ENCODE results near the gene THBS1. TPM values are rescaled to one million over a fixed set of nuclear protein-coding genes. Genes with fewer than 3 reads are reported as not detected.

Gene THBS1
- total RNA-seq, result 0.34 and 0.59 TPM in 2 replicates

DNA sequence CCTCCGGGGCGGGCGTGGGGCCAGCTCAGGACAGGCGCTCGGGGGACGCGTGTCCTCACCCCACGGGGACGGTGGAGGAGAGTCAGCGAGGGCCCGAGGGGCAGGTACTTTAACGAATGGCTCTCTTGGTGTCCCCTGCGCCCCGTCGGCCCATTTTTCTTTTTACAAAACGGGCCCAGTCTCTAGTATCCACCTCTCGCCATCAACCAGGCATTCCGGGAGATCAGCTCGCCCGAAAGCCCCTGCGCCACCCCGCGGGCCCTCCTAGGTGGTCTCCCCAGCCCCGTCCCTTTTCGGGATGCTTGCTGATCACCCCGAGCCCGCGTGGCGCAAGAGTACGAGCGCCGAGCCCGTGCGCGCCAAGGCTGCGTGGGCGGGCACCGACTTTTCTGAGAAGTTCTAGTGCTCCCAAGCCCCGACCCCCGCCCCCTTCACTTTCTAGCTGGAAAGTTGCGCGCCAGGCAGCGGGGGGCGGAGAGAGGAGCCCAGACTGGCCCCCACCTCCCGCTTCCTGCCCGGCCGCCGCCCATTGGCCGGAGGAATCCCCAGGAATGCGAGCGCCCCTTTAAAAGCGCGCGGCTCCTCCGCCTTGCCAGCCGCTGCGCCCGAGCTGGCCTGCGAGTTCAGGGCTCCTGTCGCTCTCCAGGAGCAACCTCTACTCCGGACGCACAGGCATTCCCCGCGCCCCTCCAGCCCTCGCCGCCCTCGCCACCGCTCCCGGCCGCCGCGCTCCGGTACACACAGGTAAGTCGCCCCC is at the start of gene THBS1:
Gene THBS1 (plus strand): TSS at position 595 of the 757 bp plus-strand sequence. CDS start 779 bp downstream, outside the sequence.
- intact Hi-C loops (cut with micrococcal nuclease), result loop anchor here (1.0 to 5.0 kb wide), 4 partner anchors 42 to 873 kb away; no protein-coding TSS in a partner anchor

DNA sequence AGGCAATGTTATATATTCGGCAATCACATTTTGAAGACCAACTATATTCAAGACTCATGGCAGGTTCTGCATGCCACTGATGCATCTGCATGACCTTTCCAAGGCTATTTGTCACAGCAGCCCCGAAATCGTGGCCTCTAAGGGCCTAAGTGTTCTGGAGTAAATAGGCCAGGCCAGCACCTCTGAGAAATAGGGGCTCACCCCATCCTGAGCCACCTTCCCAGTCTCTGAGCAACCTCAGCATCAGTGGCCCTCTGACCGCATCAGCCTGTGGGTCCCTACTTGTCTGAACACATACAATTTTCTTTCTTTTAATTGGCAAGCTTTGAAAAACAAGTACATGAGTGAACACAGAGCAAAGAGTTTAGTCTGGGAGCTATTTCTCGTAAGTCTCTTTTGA is 45.9 kb upstream of the THBS1 start:
- intact Hi-C loops (cut with micrococcal nuclease), result no loop called here

DNA sequence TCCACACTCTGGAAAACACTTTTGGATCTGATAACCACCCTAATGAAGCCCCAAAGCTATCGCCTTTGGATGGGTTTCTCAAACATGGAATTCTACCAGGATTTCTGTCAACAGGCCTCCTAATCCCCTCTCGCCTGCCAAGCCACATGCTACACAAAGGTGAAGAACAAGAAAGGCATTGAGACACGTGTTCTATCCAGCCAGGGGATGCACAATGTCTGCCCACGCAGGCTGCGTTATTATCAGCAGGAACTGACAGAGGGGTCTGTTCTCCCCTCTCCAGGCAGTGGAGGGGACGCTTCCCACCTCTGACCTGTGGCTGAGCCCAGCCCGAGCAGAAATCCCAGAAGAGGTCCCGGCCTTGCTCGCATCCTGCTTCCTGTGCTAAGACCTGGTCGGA is 45.4 kb upstream of the THBS1 start:
- intact Hi-C loops (cut with micrococcal nuclease), result no loop called here

DNA sequence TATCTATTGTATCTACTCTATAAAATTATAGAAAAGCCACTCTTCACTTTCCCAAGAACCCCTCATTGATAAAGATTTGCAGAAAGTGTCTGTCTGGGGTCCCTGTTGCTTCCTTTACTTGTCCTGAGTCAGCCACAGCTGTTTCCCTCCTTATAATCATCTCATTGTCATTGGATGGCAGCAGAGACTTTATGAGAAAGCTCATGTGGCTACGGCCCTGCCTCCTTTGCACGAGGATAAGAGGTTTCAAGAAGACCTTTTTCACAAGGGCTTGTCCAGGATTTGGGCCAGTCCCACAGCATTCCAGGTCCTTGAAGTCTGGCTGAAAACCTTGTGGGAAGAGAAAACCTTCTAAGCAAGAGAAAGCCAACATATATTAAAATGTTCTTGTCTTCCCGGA is 41.9 kb upstream of the THBS1 start:
- intact Hi-C loops (cut with micrococcal nuclease), result no loop called here

DNA sequence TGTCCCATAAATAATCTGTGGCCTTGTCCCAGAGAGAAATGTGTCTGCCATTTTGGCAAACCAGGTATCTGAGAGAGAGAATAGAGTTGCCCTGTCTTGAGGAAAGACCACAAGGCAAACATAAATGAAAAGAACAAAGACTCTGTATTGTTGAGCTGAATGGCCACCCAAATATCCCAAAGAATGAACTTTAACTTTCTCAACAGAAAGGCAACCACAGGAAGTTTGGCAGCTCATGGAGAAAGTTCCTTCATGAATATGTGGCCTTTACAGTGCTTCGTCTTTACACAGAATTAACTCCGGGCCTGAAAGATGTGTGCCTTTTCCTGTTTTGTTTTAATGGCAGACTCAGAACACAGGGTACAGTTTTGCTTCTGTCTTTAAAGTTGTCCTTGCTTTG is 41.4 kb upstream of the THBS1 start:
- intact Hi-C loops (cut with micrococcal nuclease), result no loop called here

DNA sequence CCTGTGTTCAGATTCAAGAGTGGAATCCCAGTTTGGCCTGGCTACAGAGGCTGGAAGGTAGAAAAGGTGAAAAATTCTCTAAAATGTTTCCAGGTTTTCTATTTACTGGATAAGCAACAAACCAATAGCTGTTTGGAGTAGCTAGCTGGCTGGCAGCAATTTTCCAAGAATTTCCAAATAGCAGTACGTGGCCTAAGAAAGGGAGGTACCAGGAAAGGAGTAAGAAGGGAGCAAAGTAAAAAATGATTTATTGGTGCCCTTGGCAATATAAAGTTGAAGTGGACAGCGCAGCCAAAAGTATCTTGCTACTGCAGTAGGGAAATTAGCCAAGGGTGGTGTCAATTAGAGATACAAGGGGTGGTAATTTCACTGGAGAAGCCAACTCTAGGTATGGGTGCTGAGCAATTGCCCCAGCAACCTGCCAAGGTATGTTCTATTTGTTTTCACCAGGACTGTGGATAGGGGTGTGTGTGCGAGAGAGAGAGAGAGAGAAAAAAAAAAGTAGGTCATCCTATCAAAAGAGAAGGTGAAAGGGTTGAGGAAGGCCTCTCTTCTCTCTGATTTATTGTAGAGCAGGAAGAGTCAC is 40.8 kb upstream of the THBS1 start:
- intact Hi-C loops (cut with micrococcal nuclease), result no loop called here

DNA sequence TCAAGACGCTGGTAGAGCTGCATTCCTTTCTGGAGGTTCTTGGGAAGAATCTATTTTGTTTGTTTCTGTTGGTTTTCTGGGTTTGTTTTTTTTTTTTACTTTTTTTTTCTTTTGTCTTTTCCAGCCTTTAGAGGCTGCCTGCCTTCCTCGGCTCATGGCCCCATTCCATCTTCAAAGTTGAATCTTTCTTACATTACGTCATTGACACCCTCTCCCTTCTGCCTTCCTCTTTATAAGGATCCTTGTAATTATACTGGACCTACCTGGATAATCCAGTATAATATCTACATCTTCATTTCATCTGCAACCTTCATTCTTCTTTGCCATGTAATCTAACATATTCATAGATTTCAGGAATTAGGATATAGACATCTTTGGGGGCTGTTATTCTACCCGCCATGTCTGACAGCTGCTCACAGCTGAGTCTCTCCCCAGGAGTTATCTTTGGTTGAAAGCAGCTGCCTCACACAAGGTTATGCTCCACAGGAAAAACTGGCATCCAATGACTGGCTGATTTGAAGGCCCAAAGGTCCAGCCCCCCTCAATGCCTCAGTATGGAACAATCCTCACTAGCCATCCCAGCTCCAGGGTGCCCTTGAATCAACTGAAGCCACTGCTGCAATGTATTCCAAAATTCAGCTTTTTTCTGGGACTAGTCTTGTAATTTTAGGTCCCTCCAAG is 38.4 kb upstream of the THBS1 start:
- intact Hi-C loops (cut with micrococcal nuclease), result no loop called here

DNA sequence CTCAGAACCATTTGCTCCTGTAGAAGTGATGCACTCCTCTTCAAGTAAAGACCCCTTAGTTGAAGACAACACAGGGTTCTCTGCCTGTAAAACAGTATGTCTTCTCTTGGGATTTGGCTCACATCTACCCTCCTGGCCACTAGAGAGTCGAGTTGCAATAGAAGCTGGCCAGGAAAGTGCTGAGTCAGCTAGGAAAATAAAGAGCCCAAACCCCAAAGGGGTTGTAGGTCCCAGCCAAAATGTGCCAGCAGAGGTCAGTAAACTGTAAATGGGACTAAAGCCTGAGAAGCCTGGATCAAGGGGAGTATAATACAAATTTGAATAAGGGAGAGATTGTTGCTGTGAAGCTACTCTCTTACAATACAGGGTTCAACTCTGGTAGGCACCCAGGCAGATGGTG is 37.2 kb upstream of the THBS1 start:
- intact Hi-C loops (cut with micrococcal nuclease), result no loop called here

DNA sequence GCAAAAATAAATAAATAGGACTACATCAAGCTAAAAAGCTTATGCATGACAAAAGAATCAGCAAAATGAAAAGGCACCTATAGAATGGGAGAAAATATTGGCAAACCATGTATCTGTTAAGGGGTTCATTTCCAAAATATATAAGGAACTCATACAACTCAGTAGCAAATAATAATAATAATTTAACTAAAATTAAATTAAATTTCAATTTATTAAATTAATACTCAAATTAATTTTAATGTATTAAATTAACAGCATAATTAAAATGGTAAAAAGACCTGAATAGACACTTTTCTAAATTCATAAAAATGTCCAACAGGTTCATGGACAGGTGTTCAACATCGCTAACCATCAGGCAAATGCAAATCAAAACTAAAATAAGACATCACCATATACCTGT is 34.0 kb upstream of the THBS1 start:
- intact Hi-C loops (cut with micrococcal nuclease), result no loop called here

DNA sequence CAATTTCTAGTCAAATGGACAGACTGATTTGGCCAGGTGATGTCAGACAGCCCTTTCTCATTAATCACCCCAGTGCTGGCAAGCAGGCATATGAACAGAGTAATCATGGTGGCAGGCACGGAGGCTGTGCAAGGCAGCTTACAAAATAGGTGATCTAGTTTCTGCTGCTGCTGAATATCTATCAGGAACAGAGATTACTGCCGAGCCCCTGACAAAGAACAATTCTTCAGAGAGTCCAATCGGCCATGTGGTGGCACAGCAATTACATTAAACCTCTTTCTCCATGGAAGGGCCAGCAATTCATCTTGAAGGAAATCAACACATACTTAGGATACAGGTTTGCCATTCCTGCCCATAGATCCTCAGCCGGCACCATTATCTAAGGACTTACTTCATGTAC is 32.3 kb upstream of the THBS1 start:
- intact Hi-C loops (cut with micrococcal nuclease), result no loop called here

DNA sequence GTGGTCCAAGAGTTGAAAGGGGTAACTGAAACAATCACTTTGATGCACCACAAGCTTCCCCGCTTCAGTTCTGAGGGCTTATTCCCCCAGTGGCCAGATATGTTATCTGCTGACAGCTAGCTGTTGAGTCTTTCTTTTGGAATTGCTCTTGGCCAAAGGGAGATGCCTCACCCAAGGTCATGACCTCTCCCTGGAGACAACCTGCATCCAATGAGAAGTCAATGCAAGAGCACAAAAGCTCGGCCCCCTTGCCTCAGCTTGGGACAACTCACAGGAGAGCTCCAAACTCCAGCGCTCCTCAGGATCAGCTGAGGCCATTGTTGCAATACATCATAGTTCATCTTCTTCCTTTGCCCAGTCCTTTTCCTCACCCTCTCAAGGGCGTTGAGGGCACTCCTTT is 31.0 kb upstream of the THBS1 start:
- intact Hi-C loops (cut with micrococcal nuclease), result no loop called here

DNA sequence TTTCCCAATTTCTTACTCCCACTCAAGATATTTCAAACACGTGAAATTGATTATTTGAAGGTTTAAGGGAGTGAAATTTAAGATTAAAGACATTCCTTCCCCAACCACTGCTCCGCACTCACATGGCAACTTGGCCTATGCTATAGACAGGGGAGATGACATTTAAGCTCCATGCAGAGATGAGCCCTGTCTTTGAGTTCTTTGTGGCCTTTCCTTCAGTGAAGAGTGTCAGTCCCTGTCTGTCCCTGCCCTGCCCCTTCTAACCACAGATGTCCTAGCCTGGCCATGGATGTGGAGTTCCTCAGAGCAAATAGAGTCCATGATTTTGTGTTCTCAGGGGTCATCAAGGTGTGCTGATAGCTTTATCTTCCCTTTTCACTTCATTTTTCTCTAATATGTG is 29.4 kb upstream of the THBS1 start:
- intact Hi-C loops (cut with micrococcal nuclease), result no loop called here

DNA sequence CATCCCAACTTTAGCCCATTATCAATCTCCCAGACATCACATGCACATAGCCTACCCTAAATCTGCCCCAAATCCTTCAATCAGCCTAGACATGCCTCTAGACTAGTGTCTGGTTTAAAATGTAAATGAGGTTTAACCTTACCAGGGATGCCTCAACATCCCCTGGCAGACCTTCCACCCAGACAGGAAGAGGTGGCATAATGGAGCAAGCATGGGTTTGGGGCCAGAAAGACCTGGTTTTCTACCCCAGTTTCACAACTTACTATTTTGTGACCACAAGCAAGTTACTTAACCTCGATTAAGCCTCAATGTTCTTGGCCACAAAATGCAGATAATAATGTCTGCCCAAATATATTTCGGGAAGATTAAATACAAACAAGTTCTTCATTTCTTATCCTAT is 28.3 kb upstream of the THBS1 start:
- intact Hi-C loops (cut with micrococcal nuclease), result no loop called here

DNA sequence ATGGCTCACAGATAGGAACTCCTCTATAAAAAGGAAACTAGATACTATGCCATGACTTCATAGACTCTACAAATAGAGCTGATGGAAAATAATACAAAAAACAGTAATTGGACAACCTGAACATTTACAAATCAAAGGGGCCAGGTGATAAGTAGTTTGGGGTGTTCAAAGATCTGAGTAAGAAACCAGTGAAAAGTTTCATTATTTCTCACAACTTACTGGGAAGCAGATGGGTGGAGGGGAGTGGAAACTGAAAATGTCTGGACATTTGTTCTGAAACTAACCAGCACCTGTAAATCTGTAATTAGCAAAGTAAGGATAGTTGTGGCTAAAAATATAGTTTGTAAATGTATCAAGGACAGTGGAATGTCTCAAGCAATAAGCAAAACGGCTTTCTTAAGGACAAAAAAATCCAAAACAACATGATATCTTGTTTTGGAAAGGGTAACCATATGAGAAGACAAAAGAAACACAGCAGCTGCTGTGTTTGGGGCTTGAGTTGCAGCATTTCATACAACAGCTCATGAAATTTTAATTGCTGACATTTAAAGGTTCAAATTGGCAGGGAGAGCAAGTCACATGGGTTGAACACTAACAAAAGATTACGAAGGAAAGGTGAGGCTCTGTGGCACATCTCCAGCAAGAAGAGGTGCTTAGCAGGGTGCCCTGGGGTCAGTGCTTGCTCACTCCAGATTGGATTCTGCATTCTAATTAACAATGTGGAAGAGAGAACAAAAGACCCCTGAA is 26.8 kb upstream of the THBS1 start:
- intact Hi-C loops (cut with micrococcal nuclease), result no loop called here

DNA sequence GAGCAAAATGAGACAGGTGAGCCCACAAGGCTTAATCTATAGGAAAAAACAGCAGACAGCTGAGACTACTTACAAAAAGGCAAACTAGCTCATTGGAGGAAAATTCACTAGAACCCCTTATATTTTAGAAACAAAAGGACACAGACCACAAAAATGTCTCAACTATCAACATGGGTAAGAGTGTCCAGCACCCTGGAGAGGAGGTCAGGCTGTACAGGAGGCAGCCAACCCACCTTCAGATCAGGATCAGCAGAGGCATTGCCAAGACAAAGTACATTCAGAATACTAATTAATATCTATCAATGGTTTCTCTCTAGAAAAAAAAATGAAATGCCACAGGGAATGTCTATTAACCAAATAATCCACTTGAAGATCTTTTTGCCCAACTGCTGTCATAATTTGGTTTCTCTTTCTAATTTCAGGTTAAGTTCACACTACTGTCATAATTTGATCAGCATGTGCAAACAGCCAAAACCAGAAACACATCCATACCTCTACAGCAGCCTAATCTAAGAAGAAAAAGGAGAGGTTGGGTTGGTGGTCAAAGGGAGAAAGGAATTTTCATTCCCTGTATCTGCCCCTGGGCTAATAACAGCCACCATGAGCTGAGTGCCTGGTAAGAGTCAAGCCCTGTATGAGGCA is 26.0 kb upstream of the THBS1 start:
- intact Hi-C loops (cut with micrococcal nuclease), result no loop called here

DNA sequence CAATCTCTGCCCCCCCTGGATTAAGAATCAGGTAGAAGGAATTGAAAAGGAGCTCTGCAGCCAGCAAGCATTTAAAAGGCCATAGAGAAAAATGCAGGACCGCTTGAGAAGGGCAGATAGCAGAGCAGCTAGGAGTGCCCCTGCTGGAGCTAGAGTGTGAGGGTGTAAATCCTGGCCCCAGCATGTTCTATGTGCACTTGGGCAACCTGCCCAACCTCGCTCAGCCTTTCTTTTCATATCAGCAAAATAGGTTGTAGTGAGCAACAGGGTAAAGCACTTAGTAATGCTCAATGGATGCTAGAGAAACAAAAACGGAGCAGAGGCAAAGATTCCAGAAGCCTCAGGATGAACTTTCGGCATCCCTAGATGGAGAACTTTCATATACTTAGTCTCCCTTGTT is 25.0 kb upstream of the THBS1 start:
- intact Hi-C loops (cut with micrococcal nuclease), result no loop called here

DNA sequence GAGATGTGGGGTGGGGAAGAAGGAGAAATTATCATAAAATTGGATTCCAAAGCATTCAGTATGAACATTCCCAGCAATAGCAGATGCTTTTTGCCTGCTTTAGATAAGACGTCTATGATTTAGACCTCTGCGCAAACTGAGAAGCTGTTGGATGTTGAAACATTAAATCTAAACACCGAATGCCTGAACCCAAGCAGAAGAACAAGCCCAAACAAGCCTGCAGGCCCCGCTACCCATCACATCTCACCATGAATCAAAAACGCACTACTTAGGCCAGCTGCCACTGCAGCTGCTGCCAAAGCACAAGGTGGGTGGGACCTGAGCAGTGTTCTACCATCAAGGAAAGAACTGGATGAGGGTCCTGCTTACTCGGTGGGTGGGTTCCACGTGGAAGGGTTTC is 24.4 kb upstream of the THBS1 start:
- intact Hi-C loops (cut with micrococcal nuclease), result no loop called here

DNA sequence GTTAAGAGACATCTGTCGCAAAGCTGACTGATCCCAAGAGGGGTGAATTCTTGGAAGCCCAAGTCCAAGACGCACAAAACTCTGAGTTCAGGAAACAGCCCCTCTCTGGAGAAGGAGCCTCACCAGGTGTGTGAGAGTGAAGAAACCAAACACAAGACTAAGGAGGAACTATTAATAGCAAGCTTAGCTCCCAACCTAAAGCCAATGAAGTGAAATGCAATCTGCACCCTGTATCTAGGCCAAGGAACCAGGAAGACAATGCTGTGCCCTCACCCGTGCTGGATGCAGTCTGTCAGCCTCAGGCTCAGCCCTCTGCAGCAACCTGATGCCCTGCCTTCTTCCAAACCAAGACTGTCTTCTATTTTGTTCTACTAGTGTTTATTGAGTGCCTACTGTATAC is 22.5 kb upstream of the THBS1 start:
- intact Hi-C loops (cut with micrococcal nuclease), result no loop called here

DNA sequence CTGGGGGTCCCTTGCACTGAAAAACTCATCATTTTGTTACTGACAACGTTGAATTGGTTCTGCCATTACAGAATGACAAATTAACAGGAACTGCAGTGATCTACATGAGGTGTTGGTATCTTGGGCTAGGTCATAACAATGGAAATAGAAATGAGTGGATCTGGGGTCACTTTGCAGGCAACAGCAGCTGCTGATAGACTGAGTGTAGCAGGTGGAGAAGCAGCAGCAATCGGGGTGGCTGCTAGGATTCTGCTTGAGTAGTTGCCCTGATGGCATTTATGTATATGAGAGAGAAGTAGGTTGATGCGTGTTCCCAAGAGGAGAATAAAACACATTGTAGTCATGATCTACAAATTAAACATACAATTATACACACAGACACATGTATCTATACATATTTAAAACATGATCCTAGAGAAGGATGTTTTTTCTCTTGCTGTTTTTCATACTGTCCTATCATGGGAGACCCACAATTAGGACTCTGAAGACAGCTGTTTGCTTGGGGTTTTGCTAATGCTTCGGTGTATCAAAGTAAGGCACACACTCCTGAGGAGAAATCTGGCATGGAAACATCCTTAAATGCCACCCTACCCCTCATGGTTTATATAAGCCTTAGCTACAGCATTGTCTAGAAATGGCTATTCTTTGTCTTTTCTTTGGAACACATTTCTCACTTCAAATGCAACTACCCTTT is 15.8 kb upstream of the THBS1 start:
- intact Hi-C loops (cut with micrococcal nuclease), result no loop called here

DNA sequence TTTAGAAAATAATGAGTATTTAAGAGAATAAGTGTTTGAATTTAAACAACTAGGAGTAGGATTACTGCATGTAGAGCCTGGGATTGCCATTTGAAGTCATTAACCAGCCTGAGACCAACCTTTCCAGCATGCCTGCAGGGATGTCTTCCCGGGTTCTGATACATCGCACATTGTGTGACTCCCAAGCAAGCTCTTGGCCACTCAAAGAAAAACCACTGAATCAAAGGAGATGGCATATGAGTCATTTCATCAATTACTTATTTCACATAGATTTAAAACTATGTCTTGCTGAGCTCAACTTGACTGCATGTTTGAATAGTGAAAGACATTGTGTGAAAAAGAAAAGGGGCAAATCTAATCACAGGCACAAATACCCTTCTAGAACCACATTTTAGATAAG is 15.0 kb upstream of the THBS1 start:
- intact Hi-C loops (cut with micrococcal nuclease), result no loop called here

DNA sequence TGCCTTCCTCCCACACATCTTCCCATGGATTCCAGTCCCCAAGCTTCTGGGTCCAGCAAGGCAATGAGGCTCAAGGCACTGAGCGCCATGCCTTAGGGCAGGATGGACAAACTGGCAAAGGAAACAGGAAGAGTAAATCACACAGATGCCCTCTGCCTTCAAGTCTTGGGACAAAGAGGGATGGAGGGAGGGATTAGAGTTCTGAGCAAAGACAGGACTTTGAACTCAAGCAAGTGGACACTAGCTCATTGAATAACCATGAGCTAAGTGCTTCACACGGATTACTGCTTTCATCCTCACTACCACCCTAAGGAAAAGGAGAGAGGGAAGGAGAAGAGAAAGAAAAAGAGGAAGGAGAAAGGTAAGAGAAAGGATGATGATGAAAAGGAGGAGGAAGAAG is 7.6 kb upstream of the THBS1 start:
- intact Hi-C loops (cut with micrococcal nuclease), result no loop called here

Data from T-helper 2 cell treated with Interferon-gamma antibody and Interleukin-4, amounts not matched to agents 100 ng/mL and 5 ng/mL, for 36 hours (primary cell).